ENCODE measurements around the gene RASL11A. TPM values are rescaled to one million over a fixed set of nuclear protein-coding genes. Genes with fewer than 3 reads are reported as not detected.
A peak's percentile ranks its signal among the peaks of the same experiment; 100 is the strongest.

The RASL11A gene
- total RNA-seq, 1 donor from 2014 or later = 1.3 TPM

DNA sequence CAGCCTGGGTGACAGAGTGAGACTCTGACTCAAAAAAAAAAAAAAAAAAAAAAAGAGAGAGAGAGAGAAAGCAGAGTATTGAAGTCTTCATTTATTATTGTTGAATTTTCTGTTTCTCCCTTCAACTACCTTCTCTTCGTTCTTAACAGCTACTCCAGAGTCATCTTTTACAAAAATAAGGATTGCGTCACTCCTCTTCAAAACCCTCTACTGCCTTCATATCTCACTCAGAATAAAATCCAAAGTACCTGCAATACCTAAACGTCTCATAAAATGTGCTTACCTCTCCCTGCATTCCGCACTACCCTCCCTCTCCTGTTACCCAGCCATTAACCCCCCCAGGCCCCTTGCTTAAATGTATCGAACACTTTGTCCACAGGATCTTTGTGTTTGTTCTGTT lies 36.7 kb upstream of the RASL11A start:
- no peak overlapping the region for H3K4me3 Mint-ChIP-seq
- H3K9me3 Mint-ChIP-seq = peaks cover 4% of the 10 kb centered on the region
- H3K27me3 Mint-ChIP-seq (ENCODE audit: low read depth) = no peaks in the 10 kb centered on the region
- TF ChIP-seq, protein P1, sequence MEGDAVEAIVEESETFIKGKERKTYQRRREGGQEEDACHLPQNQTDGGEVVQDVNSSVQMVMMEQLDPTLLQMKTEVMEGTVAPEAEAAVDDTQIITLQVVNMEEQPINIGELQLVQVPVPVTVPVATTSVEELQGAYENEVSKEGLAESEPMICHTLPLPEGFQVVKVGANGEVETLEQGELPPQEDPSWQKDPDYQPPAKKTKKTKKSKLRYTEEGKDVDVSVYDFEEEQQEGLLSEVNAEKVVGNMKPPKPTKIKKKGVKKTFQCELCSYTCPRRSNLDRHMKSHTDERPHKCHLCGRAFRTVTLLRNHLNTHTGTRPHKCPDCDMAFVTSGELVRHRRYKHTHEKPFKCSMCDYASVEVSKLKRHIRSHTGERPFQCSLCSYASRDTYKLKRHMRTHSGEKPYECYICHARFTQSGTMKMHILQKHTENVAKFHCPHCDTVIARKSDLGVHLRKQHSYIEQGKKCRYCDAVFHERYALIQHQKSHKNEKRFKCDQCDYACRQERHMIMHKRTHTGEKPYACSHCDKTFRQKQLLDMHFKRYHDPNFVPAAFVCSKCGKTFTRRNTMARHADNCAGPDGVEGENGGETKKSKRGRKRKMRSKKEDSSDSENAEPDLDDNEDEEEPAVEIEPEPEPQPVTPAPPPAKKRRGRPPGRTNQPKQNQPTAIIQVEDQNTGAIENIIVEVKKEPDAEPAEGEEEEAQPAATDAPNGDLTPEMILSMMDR (conservative IDR thresholded peaks at IDR 0.05) = no peak
- peaks cover 8% of the 10 kb centered on the region for H3K36me3 Mint-ChIP-seq (ENCODE audit: low read depth)
- no peaks in the 10 kb centered on the region for H3K4me1 Mint-ChIP-seq
- H3K27ac Mint-ChIP-seq (ENCODE audit: unreplicated experiment) = peak overlapping the region; percentile 73
- no peak for DNase-seq (ENCODE audit: low read depth, low spot score)

DNA sequence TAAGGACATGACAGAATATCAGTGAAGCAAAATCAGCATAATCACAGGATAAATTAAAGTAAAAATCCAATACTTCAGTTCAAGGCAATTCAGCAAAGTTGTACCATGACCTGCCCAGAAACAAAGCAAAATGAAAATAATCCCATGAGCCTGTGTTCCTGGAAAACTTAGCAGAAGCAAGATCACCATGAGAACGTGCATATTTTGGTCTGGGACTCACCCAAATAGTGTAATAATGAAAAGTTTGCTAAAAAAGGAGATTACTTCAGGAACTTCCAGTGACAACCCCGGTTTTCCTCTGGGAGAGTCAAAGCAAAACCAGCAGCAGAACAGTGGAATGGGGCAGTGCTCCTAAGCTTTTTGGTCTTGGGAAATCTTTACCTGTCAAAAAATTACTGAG lies 34.2 kb upstream of the RASL11A start:
- Mint-ChIP-seq H3K27me3 (ENCODE audit: low read depth) (no peaks in the 10 kb centered on the region), H3K27ac (ENCODE audit: unreplicated experiment) (no peak overlapping the region)

DNA sequence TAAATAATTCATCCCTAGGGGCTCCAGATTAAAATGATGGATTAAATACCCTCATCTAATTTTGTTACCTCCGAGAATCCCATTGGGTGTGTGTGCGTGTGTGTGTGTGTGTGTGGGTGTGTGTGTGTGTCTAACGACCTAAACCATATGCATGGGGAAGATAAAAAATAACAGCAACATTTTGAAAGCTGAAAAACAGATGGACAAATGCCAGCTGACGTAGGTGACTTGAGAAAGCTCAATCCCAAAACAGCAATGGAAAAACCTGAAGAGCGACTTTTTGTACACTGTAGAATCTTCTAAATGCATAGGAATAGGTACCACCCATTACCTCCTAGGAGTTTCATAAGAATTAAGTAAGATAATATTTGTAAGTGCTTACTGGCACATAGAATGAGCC lies 27.9 kb upstream of the RASL11A start:
- Mint-ChIP-seq H3K27me3 (ENCODE audit: low read depth) (no peaks in the 10 kb centered on the region), H3K4me3 (no peak overlapping the region), H3K36me3 (ENCODE audit: low read depth) (no peaks in the 10 kb centered on the region), H3K4me1 (no peaks in the 10 kb centered on the region), H3K9me3 (no peaks in the 10 kb centered on the region), H3K27ac (ENCODE audit: unreplicated experiment) (no peak overlapping the region)
- no peak for DNase-seq (ENCODE audit: low read depth, low spot score)
- TF ChIP-seq, protein P1 (conservative IDR thresholded peaks at IDR 0.05) = no peak

More for the DNA sequence above, 34.2 kb upstream of the RASL11A start:
- peaks cover 4% of the 10 kb centered on the region for H3K9me3 Mint-ChIP-seq
- H3K36me3 Mint-ChIP-seq (ENCODE audit: low read depth) = peaks cover 8% of the 10 kb centered on the region
- no peak overlapping the region for H3K4me3 Mint-ChIP-seq
- H3K4me1 Mint-ChIP-seq = no peaks in the 10 kb centered on the region
- no peak for DNase-seq (ENCODE audit: low read depth, low spot score)
- TF ChIP-seq, protein P1 (conservative IDR thresholded peaks at IDR 0.05) = no peak

DNA sequence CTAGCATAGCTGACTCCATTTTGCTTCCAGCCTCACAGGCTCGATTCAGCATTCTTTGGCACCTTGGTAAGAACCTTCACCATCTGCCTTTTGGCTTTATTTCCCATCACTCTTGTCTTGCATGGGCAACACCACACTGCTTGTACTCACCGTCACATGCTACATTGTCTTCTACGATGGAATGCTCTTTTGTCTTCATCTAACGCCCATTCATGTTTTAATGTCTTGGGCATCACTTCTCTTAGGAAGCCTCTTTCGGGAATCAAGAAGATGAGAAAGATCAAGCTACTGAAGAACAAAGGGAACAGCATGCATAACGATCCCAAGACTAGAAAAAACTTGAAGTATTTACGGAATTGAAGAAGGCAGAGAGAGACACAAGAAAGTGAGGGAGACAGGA lies 25.0 kb upstream of the RASL11A start:
- H3K27me3 Mint-ChIP-seq (ENCODE audit: low read depth) = no peaks in the 10 kb centered on the region
- DNase-seq (ENCODE audit: low read depth, low spot score) = no peak
- H3K4me1 Mint-ChIP-seq = peaks cover 10% of the 10 kb centered on the region
- H3K27ac Mint-ChIP-seq (ENCODE audit: unreplicated experiment) = no peak overlapping the region
- TF ChIP-seq, protein P1 (conservative IDR thresholded peaks at IDR 0.05) = no peak
- H3K36me3 Mint-ChIP-seq (ENCODE audit: low read depth) = no peaks in the 10 kb centered on the region
- no peak overlapping the region for H3K4me3 Mint-ChIP-seq
- no peaks in the 10 kb centered on the region for H3K9me3 Mint-ChIP-seq

DNA sequence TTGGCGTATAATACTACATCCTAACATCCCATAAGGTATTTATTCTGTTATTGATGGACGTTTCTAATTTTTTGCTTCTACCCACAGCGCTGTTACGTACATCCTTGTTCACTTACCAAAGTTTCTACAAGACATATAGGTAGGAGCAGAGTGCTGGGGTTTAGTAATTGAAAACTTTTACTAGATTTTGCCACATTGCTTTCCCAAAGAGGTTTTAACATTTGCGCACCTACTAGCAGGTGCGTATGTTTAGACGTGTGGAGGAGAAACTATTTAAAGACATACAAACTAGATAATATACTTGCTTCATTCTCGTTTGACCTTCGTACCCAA lies 19.8 kb upstream of the RASL11A start:
- Mint-ChIP-seq H3K4me1 (peaks cover 39% of the 10 kb centered on the region), H3K9me3 (no peaks in the 10 kb centered on the region), H3K36me3 (ENCODE audit: low read depth) (peaks cover 14% of the 10 kb centered on the region), H3K4me3 (peak overlapping the region; percentile 100), H3K27me3 (ENCODE audit: low read depth) (no peaks in the 10 kb centered on the region), H3K27ac (ENCODE audit: unreplicated experiment) (peak overlapping the region; percentile 100)
- DNase-seq (ENCODE audit: low read depth, low spot score) = no peak
- TF ChIP-seq, protein P1 (conservative IDR thresholded peaks at IDR 0.05) = no peak
